Ovary (tissue), 3 donors: ENCODE measurements around the gene TNFAIP8L3.

Experiments used
- CTCF ChIP-seq, 3 donors: fragments of 450-650 bp in 2 of 3; fragments of 200-600 bp in 1 of 3; IDR thresholded peaks; one replicate each; pipeline versions ENCODE4 v1.5.1 to v1.8.0; 2016 to 2022; ENCODE audit warnings: antibody characterized with exemption in 3 of 3, mild to moderate bottlenecking in 1 of 3
- EP300 ChIP-seq: sonication (generic); formaldehyde crosslinking; IDR thresholded peaks from one replicate; pipeline ENCODE4 v1.6.1; 2017; ENCODE audit warnings: antibody characterized with exemption
- POLR2A ChIP-seq: fragments of 450-650 bp; IDR thresholded peaks from one replicate; pipeline ENCODE4 v1.6.1; 2017; ENCODE audit warnings: antibody characterized with exemption, mild to moderate bottlenecking, moderate library complexity
- donor health status: DM: no; HTN: no; CAD: no.

GRCh38 chr15:51076524-51077220 is 18.0 kb downstream of the TNFAIP8L3 start:
- TF ChIP-seq CTCF (IDR thresholded peaks at IDR 0.05): no peak
- no peak for TF ChIP-seq POLR2A
- no peak for TF ChIP-seq EP300
